OCI-LY7 (cell line): ENCODE data around the gene CEP152.

Experiments
- EZH2phosphoT487 ChIP-seq: fragments of 200-600 bp; sonication (generic); IDR thresholded peaks from 2 replicates; pipeline ENCODE4 v1.6.1; 2018; ENCODE audit warnings: low read depth, borderline replicate concordance, mild to moderate bottlenecking, mixed run types, antibody characterized with exemption, low read length, moderate library complexity, mixed read lengths
- TF ChIP-seq, protein P1 (sequence below): fragments of 200-600 bp; sonication (generic); conservative IDR thresholded peaks from 2 replicates; pipeline ENCODE4 v1.5.1; 2014; ENCODE audit warnings: mild to moderate bottlenecking, antibody characterized with exemption, low read length, moderate library complexity, mixed read lengths

DNA sequence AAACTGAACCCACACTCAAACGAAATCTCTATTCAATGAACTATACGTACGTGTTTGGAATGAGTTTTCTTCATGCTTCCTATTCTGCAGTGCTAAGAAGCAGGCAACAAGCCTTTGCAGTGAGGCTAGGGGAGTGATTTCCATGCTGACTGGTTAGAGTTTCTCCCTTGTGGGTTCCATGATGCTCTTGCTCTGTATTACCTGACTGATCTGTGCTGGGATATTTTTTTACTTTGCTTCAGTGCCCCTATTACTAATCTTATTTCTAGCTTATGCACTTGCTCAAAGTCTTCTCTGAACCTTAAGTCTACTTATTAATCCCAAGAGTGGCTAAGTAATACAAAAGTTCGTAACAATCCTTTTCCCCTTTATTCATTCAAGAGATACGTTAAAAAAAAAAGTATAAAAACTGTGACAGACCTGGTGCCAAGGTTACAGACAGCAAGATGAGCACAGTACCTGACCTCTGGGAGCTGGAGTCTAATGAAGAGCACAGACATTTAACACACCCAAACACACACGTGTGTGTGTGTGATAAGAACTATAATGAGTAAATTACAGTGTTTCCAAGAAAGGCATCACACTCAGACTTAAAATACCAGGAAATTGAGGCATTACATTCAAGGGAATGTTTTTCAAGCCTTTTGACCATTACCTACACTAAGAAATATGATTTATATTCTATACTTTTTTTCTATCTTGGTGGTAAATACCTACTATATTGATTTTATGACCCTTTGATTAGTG is 114.9 kb downstream of the CEP152 start:
- TF ChIP-seq, protein P1, sequence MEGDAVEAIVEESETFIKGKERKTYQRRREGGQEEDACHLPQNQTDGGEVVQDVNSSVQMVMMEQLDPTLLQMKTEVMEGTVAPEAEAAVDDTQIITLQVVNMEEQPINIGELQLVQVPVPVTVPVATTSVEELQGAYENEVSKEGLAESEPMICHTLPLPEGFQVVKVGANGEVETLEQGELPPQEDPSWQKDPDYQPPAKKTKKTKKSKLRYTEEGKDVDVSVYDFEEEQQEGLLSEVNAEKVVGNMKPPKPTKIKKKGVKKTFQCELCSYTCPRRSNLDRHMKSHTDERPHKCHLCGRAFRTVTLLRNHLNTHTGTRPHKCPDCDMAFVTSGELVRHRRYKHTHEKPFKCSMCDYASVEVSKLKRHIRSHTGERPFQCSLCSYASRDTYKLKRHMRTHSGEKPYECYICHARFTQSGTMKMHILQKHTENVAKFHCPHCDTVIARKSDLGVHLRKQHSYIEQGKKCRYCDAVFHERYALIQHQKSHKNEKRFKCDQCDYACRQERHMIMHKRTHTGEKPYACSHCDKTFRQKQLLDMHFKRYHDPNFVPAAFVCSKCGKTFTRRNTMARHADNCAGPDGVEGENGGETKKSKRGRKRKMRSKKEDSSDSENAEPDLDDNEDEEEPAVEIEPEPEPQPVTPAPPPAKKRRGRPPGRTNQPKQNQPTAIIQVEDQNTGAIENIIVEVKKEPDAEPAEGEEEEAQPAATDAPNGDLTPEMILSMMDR, result no peak
- no peak for TF ChIP-seq EZH2phosphoT487
